ENCODE measurements around the gene ANKRD23. TPM values are rescaled to one million over a fixed set of nuclear protein-coding genes. Genes with fewer than 3 reads are reported as not detected.

The ANKRD23 gene
- total and polyA plus RNA-seq, 2 of the 4 experiments (the other 2 are of a cell fraction) = 0.54 to 1.5 TPM

DNA sequence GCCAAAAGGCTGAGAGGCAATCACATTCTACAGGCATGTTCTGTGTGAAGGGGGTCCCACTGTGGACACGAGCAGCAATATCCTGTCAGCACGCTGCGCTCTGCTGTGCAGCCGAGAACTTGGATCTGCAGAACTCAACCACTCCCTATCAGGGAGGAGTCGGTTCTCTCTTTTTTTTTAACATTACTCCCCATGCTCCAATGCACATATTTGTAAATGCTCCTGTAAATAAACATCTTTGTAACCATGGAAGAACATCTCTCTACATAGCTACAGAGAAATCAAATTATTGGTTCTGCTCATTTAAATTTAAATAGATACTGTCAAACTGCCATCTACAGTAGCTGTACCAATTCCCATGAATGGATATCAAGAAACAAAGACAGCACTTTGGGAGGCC, 3.0 kb upstream of the ANKRD23 start:
- POLR2A ChIA-PET (ENCODE audit: unreplicated experiment) = no interaction called here
- no peak overlapping the region for H2BK20ac ChIP-seq (ENCODE audit: low read depth, low read length)
- no peak overlapping the region for H4K91ac ChIP-seq (ENCODE audit: insufficient read depth, low read depth, low read length)
- DNase-seq (no peak), ATAC-seq (ENCODE audit: low read depth) (no peak)
- WGBS, 2 experiments (ENCODE audit: extremely low coverage in 2 of 2, insufficient read length in 1 of 2) = no CpG with 5 or more reads among the region's 5 CpGs
- H3K23ac ChIP-seq (ENCODE audit: low read depth, low read length) = no peak overlapping the region
- no peak overlapping the region for H3K9ac ChIP-seq (ENCODE audit: low read depth, low read length)
- H3K9me3 ChIP-seq (ENCODE audit: control insufficient read depth, insufficient read depth, low read length) = no peaks in the 10 kb centered on the region
- no peaks in the 10 kb centered on the region for H3K9me1 ChIP-seq (ENCODE audit: insufficient read depth, low read length)
- no peak overlapping the region for H3K14ac ChIP-seq (replicated peaks; ENCODE audit: low read depth, low read length)
- no peak overlapping the region for H2AK9ac ChIP-seq (replicated peaks; ENCODE audit: low read depth, low read length, poor library complexity)
- H3K18ac ChIP-seq (ENCODE audit: low read depth, low read length) = no peak overlapping the region
- H3K56ac ChIP-seq (ENCODE audit: extremely low read depth, insufficient read depth, low read length) = no peak overlapping the region
- H4K5ac ChIP-seq (ENCODE audit: low read depth, low read length) = no peak overlapping the region
- H4K8ac ChIP-seq (ENCODE audit: low read depth in 2 of 2, low read length in 2 of 2) = no peak overlapping the region
- intact Hi-C loops (cut with micrococcal nuclease) (no loop called here), dilution Hi-C loops (cut with HindIII; ENCODE audit: low sequenced_read_pairs, unreplicated experiment) (no loop called here), in situ Hi-C loops (cut with MboI; ENCODE audit: low sequenced_read_pairs) (no loop called here)
- no peaks in the 10 kb centered on the region for H3K4me1 ChIP-seq (ENCODE audit: control insufficient read depth, insufficient read depth, low read length)
- no peaks in the 10 kb centered on the region for H3K27me3 ChIP-seq (ENCODE audit: control insufficient read depth, insufficient read depth, low read length)
- H3K27ac ChIP-seq (ENCODE audit: insufficient read depth, low read length) = no peak overlapping the region
- CTCF ChIA-PET = no interaction called here
- H4K20me1 ChIP-seq (ENCODE audit: insufficient read depth, low read length) = no peaks in the 10 kb centered on the region
- no peak overlapping the region for H3K4me3 ChIP-seq (ENCODE audit: insufficient read depth, low read depth, low read length)
- no TSS peak for BruUV-seq (replicated peaks)
- H2BK120ac ChIP-seq (ENCODE audit: low read depth, low read length) = no peak overlapping the region
- H3K4me2 ChIP-seq (ENCODE audit: low read depth, low read length) = no peak overlapping the region
- no peak overlapping the region for H2AK5ac ChIP-seq (ENCODE audit: low read depth, low read length)
- no peak overlapping the region for H3K4ac ChIP-seq (ENCODE audit: low read depth, low read length)
- H2BK5ac ChIP-seq (ENCODE audit: low read depth, low read length, poor library complexity, severe bottlenecking) = no peak overlapping the region
- H3K36me3 ChIP-seq (ENCODE audit: control insufficient read depth, insufficient read depth, low read length) = peaks cover 19% of the 10 kb centered on the region
- H2AFZ ChIP-seq (replicated peaks; ENCODE audit: low read length, poor library complexity) = no peak overlapping the region
- TF ChIP-seq RFX5 (IDR thresholded peaks at IDR 0.05; ENCODE audit: low read depth, low read length) = no peak
- no peaks in the 10 kb centered on the region for H3K79me1 ChIP-seq (ENCODE audit: low read depth in 1 of 2, low read length in 2 of 2)
- H2BK15ac ChIP-seq (ENCODE audit: low read depth, low read length) = no peak overlapping the region

Measured in IMR-90 (cell line).